GM23248 (cell line): ENCODE measurements around the gene SLC13A1.

Experiments used
- EZH2 ChIP-seq: fragments of 200-600 bp; sonication (generic); IDR thresholded peaks from 2 replicates; pipeline ENCODE4 v1.6.1; 2018; ENCODE audit warnings: antibody characterized with exemption, mild to moderate bottlenecking; ENCODE audit not compliant: insufficient read depth, poor library complexity, severe bottlenecking
- EZH2phosphoT487 ChIP-seq: fragments of 200-600 bp; sonication (generic); IDR thresholded peaks from 2 replicates; pipeline ENCODE4 v1.6.1; 2018; ENCODE audit warnings: antibody characterized with exemption, moderate library complexity, mild to moderate bottlenecking, low read depth; ENCODE audit not compliant: insufficient read depth

DNA sequence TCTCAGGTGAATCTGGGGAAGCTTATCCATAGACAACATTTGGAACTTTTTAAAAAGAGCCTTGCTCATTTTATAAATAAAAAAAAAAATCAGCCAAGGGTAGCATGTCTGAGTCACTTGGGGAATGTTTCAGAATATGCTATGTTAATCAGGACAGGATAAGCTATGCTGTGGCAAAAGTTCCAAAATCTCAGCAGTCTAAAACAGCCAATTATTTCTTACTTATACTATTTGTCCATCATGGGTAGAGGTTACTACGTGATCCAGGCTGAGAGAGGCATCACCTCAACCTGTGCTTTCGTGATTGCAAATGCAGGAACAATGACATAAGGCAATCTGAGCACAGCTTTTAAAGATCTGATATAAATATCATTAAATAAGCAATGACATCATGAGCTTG is 6.5 kb downstream of the SLC13A1 start:
- TF ChIP-seq EZH2 (no peak), EZH2phosphoT487 (no peak)
